GM12875 (cell line): Measurements from ENCODE around the gene SLC16A4.

Source experiments
- H3K4me3 ChIP-seq: one replicate; pipeline ENCODE4 v1.5.1; 2011; ENCODE audit warnings: low read depth, low read length, control low read depth
- CTCF ChIP-seq: IDR thresholded peaks from 2 replicates; pipeline ENCODE4 v1.5.1; 2011; ENCODE audit warnings: low read depth, mild to moderate bottlenecking, control low read depth, inconsistent platforms, low read length, moderate library complexity, borderline replicate concordance; ENCODE audit not compliant: insufficient read depth

The SLC16A4 gene

GRCh38 chr1:110326826-110327225 is 64.0 kb downstream of the SLC16A4 start:
- TF ChIP-seq CTCF = no peak
- no peak overlapping the region for H3K4me3 ChIP-seq

GRCh38 chr1:110324667-110325066 is 66.2 kb downstream of the SLC16A4 start:
- no peak for TF ChIP-seq CTCF
- H3K4me3 ChIP-seq = no peak overlapping the region

GRCh38 chr1:110321846-110322245 is 69.0 kb downstream of the SLC16A4 start:
- no peak overlapping the region for H3K4me3 ChIP-seq
- no peak for TF ChIP-seq CTCF

- TF ChIP-seq CTCF = no peak
- no peak overlapping the region for H3K4me3 ChIP-seq
Measured at GRCh38 chr1:110321045-110321444, 69.8 kb downstream of the SLC16A4 start.

GRCh38 chr1:110320168-110320518 is 70.7 kb downstream of the SLC16A4 start:
- no peak for TF ChIP-seq CTCF
- no peak overlapping the region for H3K4me3 ChIP-seq

- no peak for TF ChIP-seq CTCF
- H3K4me3 ChIP-seq = no peak overlapping the region
Measured at GRCh38 chr1:110319332-110320167, 71.3 kb downstream of the SLC16A4 start.

- TF ChIP-seq CTCF = no peak
- H3K4me3 ChIP-seq = no peak overlapping the region
Measured at GRCh38 chr1:110318046-110318445, 72.8 kb downstream of the SLC16A4 start.
